GM18870 (cell line): ENCODE results near the gene PCDHA12.
"Not testable (repeated sequence)": the region's sequence is repeated elsewhere in the genome, so short reads cannot be mapped to it uniquely, and the experiment has no call there.

Source experiments
- ATAC-seq: cut with Tn5 transposase; IDR thresholded peaks from one replicate; pipeline ENCODE4 v1.9.1; 2021; ENCODE audit warnings: moderate library complexity; ENCODE audit not compliant: unreplicated experiment

PCDHA12 gene

GRCh38 chr5:140857987-140858240, 17.2 kb upstream of the PCDHA12 start:
- ATAC-seq, result no peak

GRCh38 chr5:140862441-140863295, 12.4 kb upstream of the PCDHA12 start:
- ATAC-seq, result no peak

DNA sequence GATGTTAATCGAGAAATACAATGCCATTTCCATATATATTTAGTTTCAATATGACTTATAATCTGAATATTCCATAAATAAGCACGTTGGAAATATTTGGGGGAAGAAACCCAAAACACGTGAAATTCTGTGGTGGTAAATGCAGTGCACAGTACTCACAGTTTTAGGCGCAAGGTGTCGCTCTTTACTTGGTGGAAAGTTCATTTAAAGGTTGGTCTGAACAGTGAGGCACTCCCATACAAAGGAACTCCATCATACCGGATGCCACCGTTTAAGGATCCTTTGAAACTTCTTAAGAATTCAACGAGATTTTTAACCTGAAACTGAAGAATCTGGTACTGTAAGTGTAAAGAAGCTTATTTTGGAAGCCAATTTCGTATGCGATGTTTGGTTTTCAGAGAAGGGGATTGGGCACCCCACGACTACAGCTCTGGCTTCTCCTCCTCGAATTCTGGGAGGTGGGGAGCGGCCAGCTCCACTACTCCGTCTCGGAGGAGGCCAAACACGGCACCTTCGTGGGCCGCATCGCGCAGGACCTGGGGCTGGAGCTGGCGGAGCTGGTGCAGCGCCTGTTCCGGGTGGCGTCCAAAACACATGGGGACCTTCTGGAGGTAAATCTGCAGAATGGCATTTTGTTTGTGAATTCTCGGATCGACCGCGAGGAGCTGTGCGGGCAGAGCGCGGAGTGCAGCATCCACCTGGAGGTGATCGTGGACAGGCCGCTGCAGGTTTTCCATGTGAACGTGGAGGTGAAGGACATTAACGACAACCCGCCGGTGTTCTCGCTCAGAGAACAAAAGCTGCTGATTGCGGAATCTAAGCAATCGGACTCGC, 6.2 kb upstream of the PCDHA12 start, which contains the start of gene PCDHA11:
TSS of gene PCDHA11 (plus strand) at position 237 of the 834 bp plus-strand sequence. CDS start at position 384, 147 bp downstream.
- no peak for ATAC-seq

- no peak for ATAC-seq
Measured at GRCh38 chr5:140869555-140869886, 5.6 kb upstream of the PCDHA12 start.

- no peak for ATAC-seq
Measured at GRCh38 chr5:140870221-140871201, 4.6 kb upstream of the PCDHA12 start.

GRCh38 chr5:140876541-140877261, 1.6 kb downstream of the PCDHA12 start:
- not testable (repeated sequence) for ATAC-seq

- ATAC-seq, result no peak
Measured at GRCh38 chr5:140877262-140877581, 2.1 kb downstream of the PCDHA12 start.

- no peak for ATAC-seq
Measured at GRCh38 chr5:140881889-140882590, 6.9 kb downstream of the PCDHA12 start, which contains the start of gene PCDHA13. PCDHA13 (plus strand) TSS chr5:140882124; CDS start chr5:140882269, 145 bp downstream.

- ATAC-seq, result no peak
Measured at GRCh38 chr5:140882591-140882899, 7.4 kb downstream of the PCDHA12 start.

DNA sequence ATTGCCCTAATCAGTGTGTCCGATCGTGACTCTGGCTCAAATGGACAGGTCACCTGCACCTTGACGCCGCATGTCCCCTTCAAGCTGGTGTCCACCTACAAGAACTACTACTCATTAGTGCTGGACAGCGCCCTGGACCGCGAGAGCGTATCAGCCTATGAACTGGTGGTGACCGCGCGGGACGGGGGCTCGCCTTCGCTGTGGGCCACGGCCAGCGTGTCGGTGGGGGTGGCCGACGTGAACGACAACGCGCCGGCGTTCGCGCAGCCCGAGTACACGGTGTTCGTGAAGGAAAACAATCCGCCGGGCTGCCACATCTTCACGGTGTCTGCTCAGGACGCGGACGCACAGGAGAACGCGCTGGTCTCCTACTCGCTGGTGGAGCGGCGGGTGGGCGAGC, 8.3 kb downstream of the PCDHA12 start:
- ATAC-seq, result no peak

DNA sequence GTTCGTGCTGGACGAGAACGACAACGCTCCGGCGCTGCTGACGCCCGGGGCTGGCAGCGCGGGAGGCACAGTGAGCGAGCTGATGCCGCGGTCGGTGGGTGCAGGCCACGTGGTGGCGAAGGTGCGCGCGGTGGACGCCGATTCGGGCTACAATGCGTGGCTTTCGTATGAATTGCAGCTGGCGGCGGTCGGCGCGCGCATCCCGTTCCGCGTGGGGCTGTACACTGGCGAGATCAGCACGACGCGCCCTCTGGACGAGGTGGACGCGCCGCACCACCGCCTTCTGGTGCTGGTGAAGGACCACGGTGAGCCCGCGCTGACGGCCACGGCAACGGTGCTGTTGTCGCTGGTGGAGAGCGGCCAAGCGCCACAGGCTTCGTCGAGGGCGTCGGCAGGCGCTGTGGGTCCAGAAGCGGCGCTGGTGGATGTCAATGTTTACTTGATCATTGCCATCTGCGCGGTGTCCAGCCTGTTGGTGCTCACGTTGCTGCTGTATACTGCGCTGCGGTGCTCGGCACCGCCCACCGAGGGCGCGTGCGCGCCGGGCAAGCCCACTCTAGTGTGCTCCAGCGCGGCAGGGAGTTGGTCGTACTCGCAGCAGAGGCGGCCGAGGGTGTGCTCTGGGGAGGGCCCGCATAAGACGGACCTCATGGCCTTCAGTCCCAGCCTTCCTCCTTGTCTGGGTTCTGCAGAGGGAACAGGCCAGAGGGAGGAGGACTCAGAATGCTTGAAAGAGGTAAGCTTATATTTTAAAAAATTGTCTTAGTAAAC, 9.0 kb downstream of the PCDHA12 start:
- ATAC-seq, result no peak

DNA sequence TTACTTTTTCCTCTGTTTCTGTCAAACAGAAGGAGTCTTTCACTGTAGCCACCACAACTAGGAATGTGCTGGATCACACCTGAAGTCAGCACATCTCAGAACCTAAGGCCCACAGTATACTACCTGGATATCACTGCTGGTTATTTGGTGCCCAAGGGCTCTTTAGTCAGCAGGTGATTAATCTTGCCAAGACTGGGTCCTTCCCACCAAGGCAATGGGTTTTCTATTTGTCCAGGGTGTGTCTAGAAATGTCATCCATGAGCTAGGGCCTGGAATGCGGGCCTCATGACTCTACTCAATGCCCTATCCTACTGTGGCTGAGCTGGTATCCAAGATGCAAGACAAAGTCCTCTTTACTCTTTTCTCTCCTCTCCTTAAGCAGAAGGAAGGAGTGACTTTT, 41.2 kb downstream of the PCDHA12 start:
- ATAC-seq, result no peak

DNA sequence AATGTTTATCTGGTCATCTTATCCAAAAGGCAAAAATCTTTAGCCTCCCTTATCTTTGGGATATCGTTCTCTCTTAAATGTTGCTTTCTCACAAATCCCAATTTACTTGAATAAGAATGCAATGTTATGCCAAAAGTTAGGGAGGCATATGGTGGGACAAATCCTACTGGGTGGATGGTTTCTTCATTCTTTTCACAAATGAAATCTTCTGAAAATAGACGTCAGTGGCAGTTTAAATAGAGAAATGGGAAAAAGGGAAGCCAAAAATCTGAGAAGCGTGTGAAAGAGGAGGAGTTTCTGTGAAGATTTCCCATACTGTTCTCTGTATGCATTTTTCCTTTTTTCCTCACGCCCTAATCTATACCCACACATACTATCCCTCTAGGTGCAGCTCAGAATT, 48.5 kb downstream of the PCDHA12 start:
- no peak for ATAC-seq

- ATAC-seq, result no peak
Measured at GRCh38 chr5:140925806-140926442, 50.8 kb downstream of the PCDHA12 start, which contains the start of gene PCDHAC1. PCDHAC1 (plus strand) TSS chr5:140926299; CDS start chr5:140926893, 594 bp downstream.

GRCh38 chr5:140926443-140927227, 51.5 kb downstream of the PCDHA12 start:
- ATAC-seq, result no peak

DNA sequence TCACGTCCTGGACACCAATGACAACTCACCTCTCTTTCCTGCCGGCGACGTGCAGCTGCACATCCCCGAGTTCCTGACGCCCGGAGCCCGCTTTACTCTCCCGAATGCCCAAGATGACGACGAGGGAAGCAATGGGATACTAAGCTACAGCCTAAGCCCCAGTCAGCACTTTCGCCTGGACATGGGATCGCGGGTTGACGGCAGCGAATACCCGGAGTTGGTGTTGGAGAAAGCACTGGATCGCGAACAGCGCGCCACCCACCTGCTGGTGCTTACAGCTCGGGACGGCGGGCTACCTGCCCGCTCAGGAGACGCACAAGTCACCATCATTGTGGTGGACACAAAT, 52.1 kb downstream of the PCDHA12 start:
- no peak for ATAC-seq
